ENCODE data around the gene ASNS. TPM values are rescaled to one million over a fixed set of nuclear protein-coding genes. Genes with fewer than 3 reads are reported as not detected.
A peak's percentile ranks its signal among the peaks of the same experiment; 100 is the strongest.

Gene ASNS, protein sequence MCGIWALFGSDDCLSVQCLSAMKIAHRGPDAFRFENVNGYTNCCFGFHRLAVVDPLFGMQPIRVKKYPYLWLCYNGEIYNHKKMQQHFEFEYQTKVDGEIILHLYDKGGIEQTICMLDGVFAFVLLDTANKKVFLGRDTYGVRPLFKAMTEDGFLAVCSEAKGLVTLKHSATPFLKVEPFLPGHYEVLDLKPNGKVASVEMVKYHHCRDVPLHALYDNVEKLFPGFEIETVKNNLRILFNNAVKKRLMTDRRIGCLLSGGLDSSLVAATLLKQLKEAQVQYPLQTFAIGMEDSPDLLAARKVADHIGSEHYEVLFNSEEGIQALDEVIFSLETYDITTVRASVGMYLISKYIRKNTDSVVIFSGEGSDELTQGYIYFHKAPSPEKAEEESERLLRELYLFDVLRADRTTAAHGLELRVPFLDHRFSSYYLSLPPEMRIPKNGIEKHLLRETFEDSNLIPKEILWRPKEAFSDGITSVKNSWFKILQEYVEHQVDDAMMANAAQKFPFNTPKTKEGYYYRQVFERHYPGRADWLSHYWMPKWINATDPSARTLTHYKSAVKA
- total RNA-seq (2012; rRNA removed) (39.2 and 39.4 TPM in 2 replicates), polyA plus RNA-seq (2012; rRNA removed) (25.4 and 36.6 TPM in 2 replicates), Bru-seq, nascent RNA (percentile 70 among the genes with signal in this experiment), BruChase-seq, experiment 1, labeled RNA remaining after a 6-hour chase (percentile 87 among the genes with signal in this experiment), BruChase-seq, experiment 2, labeled RNA remaining after a 2-hour chase (percentile 86 among the genes with signal in this experiment)
- 8.7 and 11.3 TPM in 2 replicates for polyA plus RNA-seq (2012; cell fraction: cytosol; rRNA removed)
- 23.3 and 59.7 TPM in 2 replicates for polyA plus RNA-seq (2012; cell fraction: nucleus; rRNA removed; ENCODE audit: low replicate concordance)
- long read RNA-seq, transcript ASNS-203 (13 exons, 2,289 nt) = minor isoform, 5 of 126 reads
- long read RNA-seq, transcript ASNS-202 (13 exons, 1,994 nt) = major isoform, 86 of 126 reads
- long read RNA-seq, partial matches to known transcripts = 23 of 126 reads
- long read RNA-seq, other reads (novel, unspliced or antisense) = 6 of 126 reads

DNA sequence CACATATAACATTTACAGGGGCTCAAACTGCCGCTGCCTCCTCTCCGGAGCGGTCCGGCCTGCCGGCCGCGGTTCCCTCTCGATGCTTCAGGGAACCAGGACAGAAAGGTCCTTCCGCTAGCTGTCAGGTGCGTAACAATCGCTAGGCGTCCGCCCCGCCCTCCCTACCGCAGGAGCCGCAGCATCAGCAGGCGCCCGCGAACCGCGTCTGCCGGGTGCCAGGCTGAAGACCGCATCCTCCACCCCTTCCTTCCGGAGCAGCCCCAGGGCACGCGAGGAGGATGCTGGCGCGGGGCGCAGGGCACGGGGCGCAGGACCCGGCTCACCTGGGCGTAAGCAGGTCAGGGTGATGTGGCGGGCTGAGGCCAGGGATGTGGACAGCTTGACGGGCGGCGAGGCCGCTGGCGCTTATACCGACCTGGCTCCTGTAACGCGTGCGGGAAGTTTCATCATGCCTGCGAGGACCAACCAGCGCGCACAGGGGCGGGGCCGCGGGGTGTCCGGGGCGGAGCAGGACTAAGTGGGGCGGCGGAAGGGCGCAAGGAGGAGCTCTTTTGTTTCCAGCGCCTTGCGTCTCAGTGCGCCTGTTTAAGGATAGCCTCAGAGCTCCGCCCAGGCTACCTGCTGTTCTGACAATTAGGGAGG lies at the start of gene ASNS:
ASNS (minus strand) TSS at position 384 of the 645 bp plus-strand sequence. CDS start 3,252 bp downstream, outside the sequence.
- peak within 1 kb of the TSS; percentile 83 for H3K9ac ChIP-seq (ENCODE audit: low read depth, low read length)
- ATAC-seq (ENCODE audit: low read depth) = peak; percentile 100
- BruUV-seq (replicated peaks) = no TSS peak
- TF ChIP-seq FOS (IDR thresholded peaks at IDR 0.05; ENCODE audit: low read depth, low read length) = no peak
- no peak for TF ChIP-seq NFE2L2 (IDR thresholded peaks at IDR 0.05; ENCODE audit: low read depth, low read length)
- TF ChIP-seq, protein P1, sequence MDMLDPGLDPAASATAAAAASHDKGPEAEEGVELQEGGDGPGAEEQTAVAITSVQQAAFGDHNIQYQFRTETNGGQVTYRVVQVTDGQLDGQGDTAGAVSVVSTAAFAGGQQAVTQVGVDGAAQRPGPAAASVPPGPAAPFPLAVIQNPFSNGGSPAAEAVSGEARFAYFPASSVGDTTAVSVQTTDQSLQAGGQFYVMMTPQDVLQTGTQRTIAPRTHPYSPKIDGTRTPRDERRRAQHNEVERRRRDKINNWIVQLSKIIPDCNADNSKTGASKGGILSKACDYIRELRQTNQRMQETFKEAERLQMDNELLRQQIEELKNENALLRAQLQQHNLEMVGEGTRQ (IDR thresholded peaks at IDR 0.05; ENCODE audit: low read depth, low read length) = no peak
- no peak for TF ChIP-seq SMC3 (IDR thresholded peaks at IDR 0.05; ENCODE audit: low read depth, low read length)
- TF ChIP-seq RFX5 (IDR thresholded peaks at IDR 0.05; ENCODE audit: low read depth, low read length) = no peak
- TF ChIP-seq BHLHE40 (IDR thresholded peaks at IDR 0.05; ENCODE audit: low read depth, low read length) = no peak; the same call in none of the 2 replicates
- peak; percentile 19; the same call in 1 of the 2 replicates for TF ChIP-seq MAZ (IDR thresholded peaks at IDR 0.05; ENCODE audit: borderline replicate concordance, low read depth, low read length)
- TF ChIP-seq, protein P2, sequence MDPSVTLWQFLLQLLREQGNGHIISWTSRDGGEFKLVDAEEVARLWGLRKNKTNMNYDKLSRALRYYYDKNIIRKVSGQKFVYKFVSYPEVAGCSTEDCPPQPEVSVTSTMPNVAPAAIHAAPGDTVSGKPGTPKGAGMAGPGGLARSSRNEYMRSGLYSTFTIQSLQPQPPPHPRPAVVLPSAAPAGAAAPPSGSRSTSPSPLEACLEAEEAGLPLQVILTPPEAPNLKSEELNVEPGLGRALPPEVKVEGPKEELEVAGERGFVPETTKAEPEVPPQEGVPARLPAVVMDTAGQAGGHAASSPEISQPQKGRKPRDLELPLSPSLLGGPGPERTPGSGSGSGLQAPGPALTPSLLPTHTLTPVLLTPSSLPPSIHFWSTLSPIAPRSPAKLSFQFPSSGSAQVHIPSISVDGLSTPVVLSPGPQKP (IDR thresholded peaks at IDR 0.05; ENCODE audit: borderline replicate concordance, low read depth, low read length) = no peak
- no peak for TF ChIP-seq MXI1 (IDR thresholded peaks at IDR 0.05; ENCODE audit: borderline replicate concordance, low read depth, low read length)

More for the DNA sequence above, at the start of gene ASNS:
- peak within 1 kb of the TSS; percentile 97 for H3K4ac ChIP-seq (ENCODE audit: low read depth, low read length)
- ChIA-PET CTCF (interaction anchor here (0.7 to 1.4 kb wide), 3 partner anchors 14 to 1514 kb away, joined by 3 to 5 read pairs (median 5); no protein-coding TSS in a partner anchor), POLR2A (ENCODE audit: unreplicated experiment) (interaction anchor here (1.0 kb wide), 1 partner anchor 24 kb away, joined by 6 read pairs; no protein-coding TSS in a partner anchor)
- H3K79me1 ChIP-seq (ENCODE audit: low read depth in 1 of 2, low read length in 2 of 2) = peaks cover 9 to 17% of the 10 kb centered on the region in 2 experiments; a peak in 2 of 4 replicates
- DNase-seq = peak; percentile 90
- dilution Hi-C loops (cut with HindIII; ENCODE audit: low sequenced_read_pairs, unreplicated experiment) (no loop called here), in situ Hi-C loops (cut with MboI; ENCODE audit: low sequenced_read_pairs) (loop anchor here (25.0 kb wide), 1 partner anchor 290 kb away; no protein-coding TSS in a partner anchor), intact Hi-C loops (cut with micrococcal nuclease) (loop anchor here (1.0 to 5.0 kb wide), 2 partner anchors 55 to 296 kb away; no protein-coding TSS in a partner anchor)
- H3K23ac ChIP-seq (ENCODE audit: low read depth, low read length) = peak within 1 kb of the TSS; percentile 93
- H2BK15ac ChIP-seq (ENCODE audit: low read depth, low read length) = no peak within 1 kb of the TSS; the same call in 2 of the 3 replicates
- H3K27ac ChIP-seq (ENCODE audit: insufficient read depth, low read length) = peak within 1 kb of the TSS; percentile 81
- peak within 1 kb of the TSS; percentile 78 for H3K4me3 ChIP-seq (ENCODE audit: insufficient read depth, low read depth, low read length)
- H2BK120ac ChIP-seq (ENCODE audit: low read depth, low read length) = peak within 1 kb of the TSS; percentile 86; the same call in 1 of the 2 replicates
- no peak within 1 kb of the TSS; the same call in 1 of the 2 replicates for H3K18ac ChIP-seq (ENCODE audit: low read depth, low read length)
- peak within 1 kb of the TSS; percentile 47; the same call in 1 of the 2 replicates for H4K5ac ChIP-seq (ENCODE audit: low read depth, low read length)
- WGBS, 2 experiments (ENCODE audit: extremely low coverage in 2 of 2, insufficient read length in 1 of 2) = 0% methylated on average over 8 of the region's 58 CpGs; no CpG with 5 or more reads in 1 of the 2 experiments
- H3K4me2 ChIP-seq (ENCODE audit: low read depth, low read length) = peak within 1 kb of the TSS; percentile 75
- H2AK5ac ChIP-seq (ENCODE audit: low read depth, low read length) = peak within 1 kb of the TSS; percentile 47; the same call in 1 of the 2 replicates
- H3K9me1 ChIP-seq (ENCODE audit: insufficient read depth, low read length) = no peaks in the 10 kb centered on the region
- H4K8ac ChIP-seq (ENCODE audit: low read depth in 2 of 2, low read length in 2 of 2) = peak within 1 kb of the TSS; percentile 64 to 91; a peak in 3 of 4 replicates
- no peaks in the 10 kb centered on the region for H3K4me1 ChIP-seq (ENCODE audit: control insufficient read depth, insufficient read depth, low read length)
- peak within 1 kb of the TSS; percentile 88 for H3K14ac ChIP-seq (replicated peaks; ENCODE audit: low read depth, low read length)
- peak within 1 kb of the TSS; percentile 94 for H2AK9ac ChIP-seq (replicated peaks; ENCODE audit: low read depth, low read length, poor library complexity)
- H3K27me3 ChIP-seq (ENCODE audit: control insufficient read depth, insufficient read depth, low read length) = no peaks in the 10 kb centered on the region
- H3K9me3 ChIP-seq (ENCODE audit: control insufficient read depth, insufficient read depth, low read length) = no peaks in the 10 kb centered on the region
- peak within 1 kb of the TSS; percentile 72; the same call in 1 of the 2 replicates for H3K56ac ChIP-seq (ENCODE audit: extremely low read depth, insufficient read depth, low read length)
- H2BK20ac ChIP-seq (ENCODE audit: low read depth, low read length) = no peak within 1 kb of the TSS
- peaks cover 6% of the 10 kb centered on the region; the same call in 1 of the 2 replicates for H3K36me3 ChIP-seq (ENCODE audit: control insufficient read depth, insufficient read depth, low read length)
- peak within 1 kb of the TSS; percentile 96 for H4K91ac ChIP-seq (ENCODE audit: insufficient read depth, low read depth, low read length)
- H2AFZ ChIP-seq (replicated peaks; ENCODE audit: low read length, poor library complexity) = peak within 1 kb of the TSS; percentile 99
- H2BK5ac ChIP-seq (ENCODE audit: low read depth, low read length, poor library complexity, severe bottlenecking) = peak within 1 kb of the TSS; percentile 66
- no peaks in the 10 kb centered on the region; the same call in 1 of the 2 replicates for H4K20me1 ChIP-seq (ENCODE audit: insufficient read depth, low read length)

Measured in IMR-90 (cell line).